Liver (tissue), 9 donors: ENCODE data around the gene CFAP61. TPM values are rescaled to one million over a fixed set of nuclear protein-coding genes. Genes with fewer than 3 reads are reported as not detected.

Experiments used
- DNase-seq: peaks from one replicate; pipeline ENCODE4 v3.0.0-alpha.2; 2017; ENCODE audit warnings: low spot score
- H3K27ac ChIP-seq, 2 donors: one replicate each; pipeline ENCODE4 v1.7.0; 2013; ENCODE audit warnings: inconsistent platforms in 2 of 2, low read length in 2 of 2, control low read depth in 1 of 2, low read depth in 1 of 2, mild to moderate bottlenecking in 1 of 2
- H3K27me3 ChIP-seq, 4 donors: one replicate each; pipeline versions ENCODE4 v1.6.1 to v1.7.0; 2013; ENCODE audit warnings: low read length in 3 of 4, inconsistent platforms in 1 of 4, mild to moderate bottlenecking in 1 of 4, moderate library complexity in 1 of 4; ENCODE audit not compliant: control insufficient read depth in 4 of 4, insufficient read depth in 4 of 4
- H3K36me3 ChIP-seq, 4 donors: one replicate each; pipeline versions ENCODE4 v1.6.1 to v1.7.0; 2013; ENCODE audit warnings: low read length in 3 of 4, mild to moderate bottlenecking in 3 of 4, low read depth in 1 of 4, moderate library complexity in 1 of 4; ENCODE audit not compliant: control insufficient read depth in 4 of 4, insufficient read depth in 3 of 4
- H3K4me1 ChIP-seq, 4 donors: one replicate each; pipeline versions ENCODE4 v1.6.1 to v1.7.0; 2013; ENCODE audit warnings: low read length in 3 of 4, mild to moderate bottlenecking in 3 of 4, moderate library complexity in 1 of 4; ENCODE audit not compliant: control insufficient read depth in 4 of 4, insufficient read depth in 4 of 4
- H3K4me3 ChIP-seq, 3 donors: one replicate each; pipeline versions ENCODE4 v1.6.1 to v1.7.0; 2013; ENCODE audit warnings: low read length in 3 of 3, control low read depth in 1 of 3, low read depth in 1 of 3, mild to moderate bottlenecking in 1 of 3
- H3K9ac ChIP-seq, 2 donors: one replicate each; pipeline ENCODE4 v1.7.0; 2013; ENCODE audit warnings: low read length in 2 of 2, mild to moderate bottlenecking in 2 of 2, moderate library complexity in 2 of 2, control low read depth in 1 of 2, low read depth in 1 of 2
- H3K9me3 ChIP-seq, 4 donors: one replicate each; pipeline versions ENCODE4 v1.6.1 to v1.7.0; 2013; ENCODE audit warnings: low read length in 3 of 4; ENCODE audit not compliant: control insufficient read depth in 4 of 4
- CTCF ChIP-seq: fragments of 150-350 bp; IDR thresholded peaks from 2 replicates; pipeline ENCODE4 v1.5.1; 2017; ENCODE audit warnings: improper control_type of control experiment, low read depth, low read length; ENCODE audit not compliant: missing input control
- EGR1 ChIP-seq, 2 donors: IDR thresholded peaks; 2 replicates each; pipeline ENCODE4 v1.6.1; 2016 to 2018; ENCODE audit warnings: antibody characterized with exemption in 2 of 2, low read depth in 2 of 2
- GABPA ChIP-seq, 2 donors: IDR thresholded peaks in 1 of 2; conservative IDR thresholded peaks in 1 of 2; 2 replicates each; pipeline ENCODE4 v1.6.1; 2016; ENCODE audit warnings: antibody characterized with exemption in 2 of 2, mild to moderate bottlenecking in 1 of 2, moderate library complexity in 1 of 2
- HNF4A ChIP-seq, 2 donors: conservative IDR thresholded peaks; 2 replicates each; pipeline ENCODE4 v1.6.1; 2016; ENCODE audit warnings: antibody characterized with exemption in 2 of 2, mild to moderate bottlenecking in 2 of 2
- HNF4G ChIP-seq: IDR thresholded peaks from 2 replicates; pipeline ENCODE4 v1.6.1; 2016; ENCODE audit warnings: antibody characterized with exemption
- JUND ChIP-seq, 2 donors: IDR thresholded peaks; 2 replicates each; pipeline ENCODE4 v1.6.1; 2016; ENCODE audit warnings: antibody characterized with exemption in 2 of 2
- NR2F2 ChIP-seq: IDR thresholded peaks from 2 replicates; pipeline ENCODE4 v1.6.1; 2016; ENCODE audit warnings: antibody characterized with exemption
- RAD21 ChIP-seq, 2 donors: IDR thresholded peaks; 2 replicates each; pipeline ENCODE4 v1.6.1; 2016; ENCODE audit warnings: antibody characterized with exemption in 2 of 2, mild to moderate bottlenecking in 2 of 2
- REST ChIP-seq: IDR thresholded peaks from 2 replicates; pipeline ENCODE4 v1.6.1; 2016; ENCODE audit warnings: antibody characterized with exemption, mild to moderate bottlenecking
- RXRA ChIP-seq, 2 donors: IDR thresholded peaks; 2 replicates each; pipeline ENCODE4 v1.6.1; 2017 to 2018; ENCODE audit warnings: antibody characterized with exemption in 2 of 2, mild to moderate bottlenecking in 1 of 2
- SP1 ChIP-seq: IDR thresholded peaks from 2 replicates; pipeline ENCODE4 v1.6.1; 2018; ENCODE audit warnings: antibody characterized with exemption, mild to moderate bottlenecking
- TAF1 ChIP-seq: conservative IDR thresholded peaks from 2 replicates; pipeline ENCODE4 v1.6.1; 2016; ENCODE audit warnings: antibody characterized with exemption, mild to moderate bottlenecking
- YY1 ChIP-seq: IDR thresholded peaks from 2 replicates; pipeline ENCODE4 v1.6.1; 2016; ENCODE audit warnings: antibody characterized with exemption, mild to moderate bottlenecking
- ZBTB33 ChIP-seq: IDR thresholded peaks from 2 replicates; pipeline ENCODE4 v1.6.1; 2016; ENCODE audit warnings: antibody characterized with exemption
- WGBS: extraction: QIAGEN DNeasy Blood & Tissue Kit; methylation state at CpG from one replicate; pipeline ENCODE4 v1.1.7; 2013; 5-methylcytosine and 5-hydroxymethylcytosine counted together
- polyA plus RNA-seq, 2 donors: library from polyadenylated mRNA; stranded (reverse) in 1 of 2; unstranded in 1 of 2; fragments of 200-250 nt in 1 of 2; fragments of >200 nt in 1 of 2; fragmentation: Nextera tagmentation in 1 of 2; extraction: Ambion mirVana in 1 of 2; gene quantifications; one replicate each; pipeline versions ENCODE4 v1.2.1 to v1.2.3, GENCODE V29; 2013 to 2015
- total RNA-seq, 2 donors: library from RNA; depleted of rRNA; stranded (reverse); fragments of >200 nt; gene quantifications; one replicate each; pipeline ENCODE4 v1.2.3, GENCODE V29; 2014
- TF ChIP-seq, protein P1 (sequence below): IDR thresholded peaks from 2 replicates; pipeline ENCODE4 v1.6.1; 2016; ENCODE audit warnings: antibody characterized with exemption
- donor health status: healthy.
- donor health status: healthy.
- donor health status: healthy.
- donor health status: healthy.
- donor health status: healthy.

CFAP61 gene
- total and polyA plus RNA-seq, 4 donors, result 0.05 TPM; not detected in 3

GRCh38 chr20:20229595-20229994 is 177.3 kb downstream of the CFAP61 start (continued):
- no peak for TF ChIP-seq ZBTB33

- no peaks in the 10 kb centered on the region for H3K36me3 ChIP-seq
- TF ChIP-seq RAD21 (IDR thresholded peaks at IDR 0.05) (no peak), TAF1 (no peak), GABPA (IDR thresholded peaks at IDR 0.05 in 1 of 2, conservative IDR thresholded peaks at IDR 0.05 in 1 of 2) (no peak), CTCF (no peak), HNF4G (no peak), YY1 (no peak), EGR1 (IDR thresholded peaks at IDR 0.05; ENCODE audit: low read depth in 2 of 2) (no peak), REST (no peak), HNF4A (conservative IDR thresholded peaks at IDR 0.05) (no peak), NR2F2 (no peak), RXRA (IDR thresholded peaks at IDR 0.05) (no peak), JUND (IDR thresholded peaks at IDR 0.05) (no peak)
- H3K9me3 ChIP-seq, result no peaks in the 10 kb centered on the region
- H3K27ac ChIP-seq, result no peak overlapping the region
- H3K4me1 ChIP-seq, result no peaks in the 10 kb centered on the region
- 91% methylated on average over 6 of the region's 6 CpGs for WGBS
- DNase-seq, result no peak
- H3K27me3 ChIP-seq, result no peaks in the 10 kb centered on the region
- no peak overlapping the region for H3K4me3 ChIP-seq
- H3K9ac ChIP-seq, result no peak overlapping the region
Observed at GRCh38 chr20:20230741-20231140, 178.4 kb downstream of the CFAP61 start.

DNA sequence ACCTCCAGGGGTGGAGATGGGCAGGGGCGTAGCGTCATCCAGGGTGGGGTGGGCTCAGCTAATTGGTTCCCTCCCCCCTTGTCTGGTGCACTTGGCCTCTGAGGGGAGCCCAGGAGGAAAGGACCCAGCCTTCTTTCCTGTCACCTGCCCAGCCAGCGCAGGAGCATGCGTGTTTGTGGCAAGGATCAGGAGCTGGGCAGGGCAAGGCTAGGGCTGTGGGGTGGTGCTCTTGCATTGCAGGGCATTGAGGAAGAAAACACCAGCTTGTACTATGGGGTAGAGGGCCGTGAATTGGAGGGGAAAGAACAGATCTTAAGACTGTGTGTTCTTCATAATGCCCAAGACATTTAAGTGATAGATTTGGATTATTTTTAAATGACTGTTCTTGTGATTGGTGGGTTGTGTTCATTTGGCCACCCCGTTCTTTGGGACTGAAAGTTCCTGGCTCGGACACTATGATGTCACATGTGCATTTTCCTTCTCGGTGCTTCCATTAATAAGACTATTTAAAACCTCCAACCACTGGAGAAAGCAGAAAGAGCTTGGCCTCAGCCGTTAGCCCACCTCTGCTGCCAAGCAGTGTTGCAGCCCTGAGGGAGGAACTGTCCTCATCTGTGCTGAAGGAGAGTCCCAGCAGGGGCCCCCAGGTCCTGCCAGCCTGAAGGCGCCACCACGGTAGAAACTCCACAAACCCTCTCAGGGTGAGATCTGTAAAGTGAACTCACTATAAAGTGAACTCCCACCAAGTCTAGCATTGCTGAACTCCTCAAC is 179.4 kb downstream of the CFAP61 start:
- Histone ChIP-seq H3K9ac (no peak overlapping the region), H3K36me3 (no peaks in the 10 kb centered on the region), H3K4me3 (no peak overlapping the region), H3K4me1 (no peaks in the 10 kb centered on the region), H3K9me3 (no peaks in the 10 kb centered on the region), H3K27ac (no peak overlapping the region), H3K27me3 (no peaks in the 10 kb centered on the region)
- DNase-seq, result no peak
- no peak for TF ChIP-seq SP1
- TF ChIP-seq GABPA (IDR thresholded peaks at IDR 0.05 in 1 of 2, conservative IDR thresholded peaks at IDR 0.05 in 1 of 2), result no peak
- no peak for TF ChIP-seq RXRA (IDR thresholded peaks at IDR 0.05)
- no peak for TF ChIP-seq JUND (IDR thresholded peaks at IDR 0.05)
- TF ChIP-seq HNF4A (conservative IDR thresholded peaks at IDR 0.05), result no peak
- no peak for TF ChIP-seq RAD21 (IDR thresholded peaks at IDR 0.05)
- TF ChIP-seq, protein P1, sequence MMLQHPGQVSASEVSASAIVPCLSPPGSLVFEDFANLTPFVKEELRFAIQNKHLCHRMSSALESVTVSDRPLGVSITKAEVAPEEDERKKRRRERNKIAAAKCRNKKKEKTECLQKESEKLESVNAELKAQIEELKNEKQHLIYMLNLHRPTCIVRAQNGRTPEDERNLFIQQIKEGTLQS, result no peak
- TF ChIP-seq ZBTB33, result no peak
- no peak for TF ChIP-seq CTCF
- 83% methylated on average over 11 of the region's 11 CpGs for WGBS
